NCI-H345 treated with DMSO at 0.1 percent for 48 hours (cell line): ENCODE results near the gene SCN8A.
"Not testable (repeated sequence)": the region's sequence is repeated elsewhere in the genome, so short reads cannot be mapped to it uniquely, and the experiment has no call there.

Experiments used
- DNase-seq: peaks from one replicate; lab custom pipeline; 2025; ENCODE audit not compliant: unreplicated experiment; lab: John Stamatoyannopoulos, UW

Gene SCN8A

GRCh38 chr12:51755251-51755650, 164.2 kb downstream of the SCN8A start:
- DNase-seq, result no peak

GRCh38 chr12:51759175-51759574, 168.1 kb downstream of the SCN8A start:
- no peak for DNase-seq

DNA sequence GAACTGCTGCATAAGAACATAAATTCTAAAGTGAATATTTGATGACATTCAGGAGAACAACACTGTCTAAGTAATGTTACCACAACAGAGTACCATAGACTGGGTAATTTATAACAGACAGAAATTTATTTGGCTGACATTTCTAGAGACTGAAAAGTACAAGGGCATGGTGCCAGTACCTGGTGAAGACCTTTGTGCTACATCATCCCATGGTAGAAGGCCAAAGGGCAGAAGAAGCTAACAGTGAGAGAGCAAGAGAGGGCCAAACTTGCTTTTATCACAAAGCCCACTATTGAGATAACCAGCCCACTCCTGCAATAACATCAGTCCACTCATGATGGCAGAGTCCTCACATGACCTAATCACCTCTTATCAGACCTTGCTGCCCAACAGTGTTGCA, 168.7 kb downstream of the SCN8A start:
- no peak for DNase-seq

DNA sequence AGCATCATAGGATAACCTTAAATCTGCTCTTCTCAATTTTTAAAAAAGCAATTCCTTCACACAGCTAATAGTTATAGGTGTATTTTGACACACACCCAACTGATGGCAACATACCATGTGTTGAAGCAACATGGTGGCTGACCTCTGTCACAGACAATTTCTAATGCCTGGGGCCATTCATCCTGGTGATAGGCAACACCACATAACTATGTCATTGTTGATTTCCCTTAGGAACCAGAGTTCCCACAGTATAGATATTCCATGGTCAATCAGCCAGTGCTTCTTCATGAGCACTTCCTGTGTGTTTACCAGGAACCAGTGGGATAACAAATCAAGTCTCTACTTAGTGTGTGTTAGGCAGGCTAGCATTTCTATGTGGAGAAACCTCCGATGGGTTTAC, 169.2 kb downstream of the SCN8A start:
- no peak for DNase-seq

GRCh38 chr12:51763743-51764142, 172.7 kb downstream of the SCN8A start:
- DNase-seq, result no peak

DNA sequence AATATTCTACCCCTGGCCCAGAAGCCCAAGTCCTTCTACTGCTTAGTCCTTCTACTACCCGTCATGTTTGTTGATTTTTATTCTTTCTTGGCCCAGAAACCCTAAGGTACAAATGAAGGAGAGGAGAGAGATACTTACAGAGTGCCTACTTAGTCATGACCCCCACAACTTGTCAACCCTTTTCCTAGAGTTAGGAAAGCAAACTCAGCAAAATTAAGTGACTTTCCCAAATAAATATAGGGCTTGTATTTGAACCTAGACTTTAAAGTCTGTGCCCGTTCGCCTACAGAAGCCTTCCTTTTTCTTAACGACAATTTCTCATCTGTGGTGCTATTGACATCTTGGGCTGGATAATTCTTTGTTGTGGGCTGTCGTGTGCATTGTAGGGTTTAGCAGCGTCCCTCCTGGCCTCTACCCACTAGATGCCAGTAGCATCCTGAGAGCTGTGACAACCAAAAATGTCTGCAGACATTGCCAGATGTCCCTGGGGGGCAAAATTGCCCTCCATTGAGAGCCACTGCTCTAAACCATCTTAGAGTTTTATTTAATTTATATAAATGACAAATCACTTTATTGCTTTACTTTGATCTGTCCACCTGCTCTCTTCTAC, 175.1 kb downstream of the SCN8A start:
- DNase-seq, result no peak

- no peak for DNase-seq
Observed at GRCh38 chr12:51771008-51771407, 180.0 kb downstream of the SCN8A start.

DNA sequence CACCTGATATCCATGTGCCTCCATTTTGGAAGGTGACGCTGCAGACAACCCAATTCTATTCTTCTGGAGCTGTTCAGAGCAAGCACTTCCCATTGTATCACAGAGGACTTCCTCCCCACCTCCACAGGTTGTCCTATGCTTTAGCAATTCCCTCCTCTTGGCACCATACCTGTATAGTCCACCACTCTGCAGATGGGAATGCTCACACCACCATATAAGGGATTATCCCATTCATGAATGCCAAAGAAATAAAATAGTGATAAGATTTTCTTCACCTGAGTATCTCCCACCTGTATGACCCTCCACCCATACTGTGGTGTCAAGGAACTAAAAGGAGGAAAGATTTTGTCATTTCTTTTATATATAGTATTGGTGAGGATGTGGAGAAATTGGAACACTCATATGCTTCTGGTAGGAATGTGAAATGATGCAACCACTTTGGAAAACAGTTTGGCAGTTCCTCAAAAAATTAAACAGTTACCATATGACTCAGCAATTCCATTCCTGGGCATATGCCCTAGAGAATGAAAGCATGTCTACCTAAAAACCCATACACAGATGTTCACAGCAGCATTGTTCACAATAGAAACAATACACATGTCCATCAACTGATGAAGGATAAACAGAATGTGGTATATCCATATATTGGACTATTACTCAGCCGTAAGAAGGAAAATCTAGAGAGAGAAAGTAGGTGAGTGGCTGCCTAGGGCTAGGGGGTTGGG, 182.3 kb downstream of the SCN8A start:
- no peak for DNase-seq

- DNase-seq, result no peak
Observed at GRCh38 chr12:51774933-51775332, 183.9 kb downstream of the SCN8A start.

DNA sequence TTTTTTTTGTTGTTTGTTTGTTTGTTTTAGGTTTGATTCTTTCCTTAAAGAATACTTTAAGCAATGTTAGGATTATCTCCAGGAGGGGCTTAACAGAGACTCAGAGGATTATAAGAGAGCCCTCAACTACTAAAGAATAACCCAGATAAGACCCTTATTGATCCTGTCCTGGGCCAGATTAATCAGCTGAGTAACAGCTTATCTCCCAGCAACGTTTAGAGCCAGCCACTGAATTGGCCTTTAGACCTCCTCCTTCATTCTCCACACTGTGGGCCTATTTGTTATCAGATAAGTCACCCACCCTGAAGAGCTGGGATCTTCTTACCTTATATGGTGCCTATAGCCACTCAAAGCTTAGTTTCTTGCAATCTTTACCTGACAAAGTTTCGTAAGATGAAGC, 186.4 kb downstream of the SCN8A start:
- DNase-seq, result no peak

- DNase-seq, result no peak
Observed at GRCh38 chr12:51777973-51778372, 186.9 kb downstream of the SCN8A start.

- no peak for DNase-seq
Observed at GRCh38 chr12:51779876-51780275, 188.8 kb downstream of the SCN8A start.

DNA sequence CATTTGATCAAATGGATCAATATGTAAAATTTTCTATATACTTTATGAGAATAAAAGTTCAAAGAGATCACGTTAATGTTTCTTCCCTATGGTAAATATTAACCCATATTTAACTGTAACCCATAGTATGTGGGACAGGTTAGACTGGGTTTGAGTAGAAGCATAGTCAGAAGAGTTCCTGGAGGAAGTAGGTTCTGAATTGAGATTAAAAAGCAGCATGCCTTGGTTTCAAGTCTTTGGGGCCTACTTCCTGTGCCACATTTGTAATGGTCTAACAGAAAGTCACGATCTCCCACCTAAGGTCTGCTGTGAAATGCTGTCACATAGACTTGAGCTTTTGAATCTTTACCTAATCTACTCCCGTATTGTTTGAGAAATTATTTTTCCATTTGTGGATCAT, 193.7 kb downstream of the SCN8A start:
- DNase-seq, result no peak

GRCh38 chr12:51785906-51786305, 194.9 kb downstream of the SCN8A start:
- DNase-seq, result no peak

DNA sequence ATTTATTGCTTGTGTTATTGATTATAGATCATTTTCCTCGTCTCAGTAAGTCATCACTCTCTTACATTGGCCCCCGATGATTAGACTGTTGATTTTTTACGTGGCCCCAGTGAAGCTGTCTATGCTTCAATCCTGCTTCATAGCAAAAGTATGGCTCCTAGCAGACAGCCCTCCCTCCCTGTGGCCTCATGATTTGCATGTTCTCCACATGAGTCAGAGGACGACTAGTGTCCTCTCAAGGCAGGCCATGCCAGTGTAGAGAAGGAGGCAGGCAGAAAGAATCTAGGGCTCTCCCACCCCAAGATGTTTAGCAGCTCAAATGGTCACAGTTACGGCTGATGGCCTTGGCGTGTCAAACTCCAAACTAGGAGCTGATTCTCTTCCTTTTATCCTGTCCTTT, 197.8 kb downstream of the SCN8A start:
- no peak for DNase-seq

DNA sequence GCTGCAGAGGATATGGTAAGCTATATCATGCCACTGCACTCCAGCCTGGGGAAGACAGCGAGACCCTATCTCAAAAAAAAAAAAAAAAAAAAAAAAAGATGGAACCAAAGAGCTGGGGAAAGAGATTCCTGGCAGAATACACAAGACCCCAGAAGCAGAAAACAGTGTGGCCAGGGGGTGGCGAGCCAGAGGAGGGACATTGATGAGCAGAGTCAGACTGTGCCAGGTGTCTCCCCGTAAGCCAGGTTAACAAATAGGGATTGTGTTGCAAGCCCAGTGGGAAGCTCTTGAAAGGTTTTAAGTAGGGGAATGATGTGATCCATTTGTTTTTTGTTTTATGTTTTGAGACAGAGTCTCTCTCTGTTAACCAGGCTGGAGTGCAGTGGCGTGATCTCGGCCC, 201.4 kb downstream of the SCN8A start:
- DNase-seq, result no peak

DNA sequence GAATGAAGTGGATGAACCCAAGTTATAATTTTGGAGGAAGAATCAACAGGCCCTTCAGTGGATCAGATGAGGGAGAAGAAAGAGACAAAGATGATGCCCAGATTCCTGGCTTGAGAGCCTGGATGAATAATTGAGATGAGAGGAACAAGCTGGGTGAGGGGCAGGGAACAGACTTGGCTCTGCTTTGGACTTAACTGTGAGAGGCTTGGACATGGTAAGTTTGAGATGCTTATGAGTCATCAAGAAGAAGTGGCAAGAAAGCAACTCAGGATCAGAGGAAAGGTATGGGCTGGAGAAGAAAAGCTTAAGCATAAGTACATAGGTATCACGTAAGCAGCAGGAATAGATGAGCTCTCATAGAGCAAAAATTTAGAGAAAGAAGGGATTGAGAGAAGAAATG, 202.2 kb downstream of the SCN8A start:
- no peak for DNase-seq

GRCh38 chr12:51797301-51797700, 206.3 kb downstream of the SCN8A start:
- no peak for DNase-seq

GRCh38 chr12:51798051-51798450, 207.0 kb downstream of the SCN8A start:
- not testable (repeated sequence) for DNase-seq

DNA sequence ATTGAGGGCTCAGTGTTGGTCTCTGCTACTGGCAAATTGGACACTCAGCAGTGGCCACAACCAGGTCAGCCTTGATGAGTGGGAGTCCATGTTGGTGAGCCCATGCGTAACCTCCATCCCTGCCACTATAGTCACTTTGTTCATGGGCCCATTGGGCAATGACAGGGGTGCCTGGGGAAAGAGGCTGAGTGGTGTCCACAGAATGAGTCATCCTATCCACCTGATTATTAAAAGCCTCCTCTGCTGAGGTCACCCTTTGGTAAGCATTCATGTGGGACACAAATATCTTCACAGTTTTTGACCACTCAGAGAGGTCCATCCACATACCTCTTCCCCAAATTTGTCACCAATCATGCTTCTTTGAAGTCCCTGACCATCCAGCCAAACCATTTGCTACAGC, 207.5 kb downstream of the SCN8A start:
- no peak for DNase-seq

GRCh38 chr12:51801027-51801426, 210.0 kb downstream of the SCN8A start:
- no peak for DNase-seq

DNA sequence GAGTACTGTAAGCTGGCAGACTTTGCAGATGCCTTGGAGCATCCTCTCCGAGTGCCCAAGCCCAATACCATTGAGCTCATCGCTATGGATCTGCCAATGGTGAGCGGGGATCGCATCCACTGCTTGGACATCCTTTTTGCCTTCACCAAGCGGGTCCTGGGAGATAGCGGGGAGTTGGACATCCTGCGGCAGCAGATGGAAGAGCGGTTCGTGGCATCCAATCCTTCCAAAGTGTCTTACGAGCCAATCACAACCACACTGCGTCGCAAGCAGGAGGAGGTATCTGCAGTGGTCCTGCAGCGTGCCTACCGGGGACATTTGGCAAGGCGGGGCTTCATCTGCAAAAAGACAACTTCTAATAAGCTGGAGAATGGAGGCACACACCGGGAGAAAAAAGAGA, 215.9 kb downstream of the SCN8A start:
- no peak for DNase-seq

GRCh38 chr12:51809193-51809592, 218.2 kb downstream of the SCN8A start:
- DNase-seq, result no peak
